ENCODE data around the gene TENT4A. TPM values are rescaled to one million over a fixed set of nuclear protein-coding genes. Genes with fewer than 3 reads are reported as not detected.

TENT4A gene
- total and polyA plus RNA-seq, 8 donors: 7.0 to 13.6 (median 8.6) TPM

DNA sequence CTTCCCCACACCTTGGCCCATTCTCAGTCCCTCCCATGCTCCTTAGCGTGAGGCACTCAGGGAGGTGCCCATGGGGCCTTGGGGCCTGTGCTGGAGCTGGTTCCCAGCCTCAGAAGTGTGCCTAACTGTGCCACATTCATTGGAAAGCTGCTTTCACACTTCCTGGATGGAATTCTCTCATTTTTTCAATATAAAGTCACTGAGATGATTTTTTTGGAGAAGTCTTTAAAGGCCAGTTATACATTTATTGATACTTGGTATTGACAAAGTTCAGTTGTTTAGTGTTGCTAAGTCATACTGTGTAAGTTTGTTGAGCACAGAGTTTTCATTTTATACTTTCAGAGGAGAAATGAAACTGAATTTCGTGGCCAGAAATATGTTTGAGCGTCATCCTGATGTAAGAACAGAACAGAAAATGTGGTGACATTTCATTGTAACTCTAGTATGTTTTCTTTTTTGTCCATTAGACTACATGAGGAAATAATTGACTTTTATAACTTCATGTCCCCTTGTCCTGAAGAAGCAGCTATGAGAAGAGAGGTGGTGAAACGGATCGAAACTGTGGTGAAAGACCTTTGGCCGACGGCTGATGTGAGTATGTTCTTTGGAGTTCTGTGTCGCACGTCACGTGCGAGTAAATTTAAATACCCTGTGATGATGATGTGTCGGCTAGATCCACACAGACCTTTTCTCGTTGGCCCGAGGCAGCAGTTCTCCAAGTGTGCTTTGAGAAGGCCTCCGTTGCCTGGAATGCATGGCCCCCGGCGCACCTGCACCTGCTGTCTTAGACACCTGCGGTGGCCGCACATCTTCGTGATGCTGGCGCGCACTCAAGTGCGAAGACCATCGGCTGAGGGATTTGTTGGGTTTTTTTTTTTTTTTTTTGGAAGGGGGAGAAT, 24.1 kb downstream of the TENT4A start:
- no peak overlapping the region for H3K4me3 ChIP-seq
- intact Hi-C loops (cut with DNase I): no loop called here
- DNase-seq (no peak), FAIRE-seq (no peak), ATAC-seq (no peak)
- no peak overlapping the region for H3K27ac ChIP-seq
- H3K36me3 ChIP-seq: peaks cover 0 to 3% (median 0%) of the 10 kb centered on the region in 3 donors
- no peaks in the 10 kb centered on the region for H3K9me3 ChIP-seq
- no peaks in the 10 kb centered on the region for H3K27me3 ChIP-seq
- TF ChIP-seq, protein P1, sequence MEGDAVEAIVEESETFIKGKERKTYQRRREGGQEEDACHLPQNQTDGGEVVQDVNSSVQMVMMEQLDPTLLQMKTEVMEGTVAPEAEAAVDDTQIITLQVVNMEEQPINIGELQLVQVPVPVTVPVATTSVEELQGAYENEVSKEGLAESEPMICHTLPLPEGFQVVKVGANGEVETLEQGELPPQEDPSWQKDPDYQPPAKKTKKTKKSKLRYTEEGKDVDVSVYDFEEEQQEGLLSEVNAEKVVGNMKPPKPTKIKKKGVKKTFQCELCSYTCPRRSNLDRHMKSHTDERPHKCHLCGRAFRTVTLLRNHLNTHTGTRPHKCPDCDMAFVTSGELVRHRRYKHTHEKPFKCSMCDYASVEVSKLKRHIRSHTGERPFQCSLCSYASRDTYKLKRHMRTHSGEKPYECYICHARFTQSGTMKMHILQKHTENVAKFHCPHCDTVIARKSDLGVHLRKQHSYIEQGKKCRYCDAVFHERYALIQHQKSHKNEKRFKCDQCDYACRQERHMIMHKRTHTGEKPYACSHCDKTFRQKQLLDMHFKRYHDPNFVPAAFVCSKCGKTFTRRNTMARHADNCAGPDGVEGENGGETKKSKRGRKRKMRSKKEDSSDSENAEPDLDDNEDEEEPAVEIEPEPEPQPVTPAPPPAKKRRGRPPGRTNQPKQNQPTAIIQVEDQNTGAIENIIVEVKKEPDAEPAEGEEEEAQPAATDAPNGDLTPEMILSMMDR (IDR thresholded peaks at IDR 0.05): no peak
- peaks cover 0 to 13% (median 8%) of the 10 kb centered on the region in 3 donors for H3K4me1 ChIP-seq
- WGBS, 2 donors: 94% methylated on average over 24 of the region's 24 CpGs

DNA sequence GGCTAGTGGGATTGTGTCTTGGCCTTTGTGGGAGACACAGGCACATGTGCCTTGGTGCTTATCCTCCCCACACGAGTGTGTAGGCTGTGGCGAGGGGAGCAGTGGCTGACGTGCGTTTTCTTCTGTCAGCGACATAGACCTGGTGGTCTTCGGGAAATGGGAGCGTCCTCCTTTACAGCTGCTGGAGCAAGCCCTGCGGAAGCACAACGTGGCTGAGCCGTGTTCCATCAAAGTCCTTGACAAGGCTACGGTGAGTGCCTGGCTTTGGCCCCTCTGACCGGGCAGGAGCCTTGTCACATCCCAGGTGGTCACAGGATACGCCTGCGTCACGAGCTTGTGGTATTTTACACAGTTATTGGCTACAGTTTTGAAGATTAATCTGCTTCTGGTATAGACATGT, 26.4 kb downstream of the TENT4A start:
- FAIRE-seq (no peak), ATAC-seq (no peak), DNase-seq (no peak)
- H3K4me3 ChIP-seq: no peak overlapping the region
- H3K36me3 ChIP-seq: peaks cover 0 to 11% (median 5%) of the 10 kb centered on the region in 3 donors
- TF ChIP-seq, protein P1 (IDR thresholded peaks at IDR 0.05): no peak
- WGBS, 2 donors: 92 to 93% methylated on average over 15 of the region's 15 CpGs
- intact Hi-C loops (cut with DNase I): loop anchor here in 1 of 3 donors (10.0 kb wide), 2 partner anchors 105 to 445 kb away; partner anchors contain the start of genes NSUN2 and SRD5A1
- H3K9me3 ChIP-seq: no peaks in the 10 kb centered on the region
- H3K27me3 ChIP-seq: no peaks in the 10 kb centered on the region
- no peak overlapping the region for H3K27ac ChIP-seq
- peaks cover 0 to 5% (median 0%) of the 10 kb centered on the region in 3 donors for H3K4me1 ChIP-seq

DNA sequence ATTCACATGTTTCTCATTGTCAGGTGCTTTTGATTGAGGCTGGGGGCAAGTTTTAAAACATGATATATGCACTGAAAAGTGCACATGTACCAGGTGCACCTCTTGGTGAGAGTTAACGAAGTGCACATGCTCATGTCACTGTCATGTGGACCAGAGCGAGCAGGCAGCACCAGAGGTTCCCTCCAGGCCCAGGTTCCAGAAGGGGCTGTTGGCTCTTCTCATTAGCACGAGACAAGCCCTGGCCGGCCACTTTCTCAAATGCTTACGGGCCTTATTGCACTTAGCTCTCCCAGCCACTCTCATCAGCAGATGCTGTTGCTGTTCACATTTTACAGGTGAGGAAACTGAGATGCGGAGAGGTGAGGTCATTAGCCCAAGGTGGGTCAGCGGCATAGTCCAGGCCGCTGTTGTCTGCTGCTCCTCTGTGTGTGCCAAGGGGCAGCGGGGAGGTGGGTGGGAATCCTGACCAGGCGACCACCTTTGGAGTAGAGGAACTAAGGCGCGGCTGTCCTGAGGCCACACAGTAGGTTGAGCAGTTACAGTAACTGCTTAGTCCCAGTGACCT, 27.4 kb downstream of the TENT4A start:
- Histone ChIP-seq H3K4me3 (no peak overlapping the region), H3K9me3 (no peaks in the 10 kb centered on the region), H3K27ac (no peak overlapping the region), H3K27me3 (no peaks in the 10 kb centered on the region), H3K36me3 (peaks cover 0 to 11% (median 5%) of the 10 kb centered on the region in 3 donors), H3K4me1 (peaks cover 0 to 5% (median 0%) of the 10 kb centered on the region in 3 donors)
- FAIRE-seq (no peak), DNase-seq (no peak), ATAC-seq (no peak)
- intact Hi-C loops (cut with DNase I): loop anchor here in 1 of 3 donors (10.0 kb wide), 2 partner anchors 106 to 446 kb away; partner anchors contain the start of genes NSUN2 and SRD5A1
- 91 to 98% methylated on average over 12 of the region's 12 CpGs for WGBS, 2 donors
- TF ChIP-seq, protein P1 (IDR thresholded peaks at IDR 0.05): no peak

DNA sequence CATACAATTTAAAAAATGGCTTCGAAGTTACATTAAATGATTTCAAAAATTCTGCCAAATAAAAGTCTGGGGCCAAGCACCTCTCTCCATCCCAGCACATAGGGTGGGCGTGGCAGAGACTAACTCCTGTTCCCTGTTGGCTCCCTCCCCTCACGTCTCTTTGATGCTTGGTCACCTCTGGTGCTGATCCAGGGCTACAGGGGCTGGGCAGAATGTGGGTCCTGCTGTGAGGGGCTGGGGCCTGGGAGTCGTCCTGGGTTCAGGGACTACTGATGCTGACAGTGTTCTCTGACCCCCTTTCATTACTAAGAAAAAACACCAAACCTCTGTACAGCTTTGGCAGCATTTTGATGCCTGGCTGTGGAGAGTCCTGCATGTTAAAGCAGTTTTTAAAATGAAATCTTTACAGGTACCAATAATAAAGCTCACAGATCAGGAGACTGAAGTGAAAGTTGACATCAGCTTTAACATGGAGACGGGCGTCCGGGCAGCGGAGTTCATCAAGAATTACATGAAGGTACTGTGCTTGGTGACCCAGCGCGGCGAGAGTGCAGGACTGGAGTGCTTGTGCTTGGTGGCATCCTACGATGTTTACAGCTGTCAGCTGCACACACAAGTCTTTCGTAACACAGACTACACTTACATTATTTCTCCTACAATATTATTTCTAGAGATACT, 29.0 kb downstream of the TENT4A start:
- Histone ChIP-seq H3K27ac (no peak overlapping the region), H3K4me1 (no peaks in the 10 kb centered on the region), H3K4me3 (no peak overlapping the region), H3K9me3 (no peaks in the 10 kb centered on the region), H3K27me3 (no peaks in the 10 kb centered on the region), H3K36me3 (peaks cover 0 to 22% (median 5%) of the 10 kb centered on the region in 3 donors)
- WGBS, 2 donors: 91 to 93% methylated on average over 13 of the region's 13 CpGs
- intact Hi-C loops (cut with DNase I): loop anchor here in 1 of 3 donors (10.0 kb wide), 2 partner anchors 107 to 447 kb away; partner anchors contain the start of genes NSUN2 and SRD5A1
- FAIRE-seq (no peak), DNase-seq (no peak), ATAC-seq (no peak)
- TF ChIP-seq, protein P1 (IDR thresholded peaks at IDR 0.05): no peak

All from pancreas (tissue), 10 donors.